HepG2 (cell line): ENCODE data around the gene CAMKK1. TPM values are rescaled to one million over a fixed set of nuclear protein-coding genes. Genes with fewer than 3 reads are reported as not detected.

Experiments used
- ATF7 ChIP-seq, 2 experiments: fragments of 450-650 bp in 1 of 2; sonication (generic) in 1 of 2; formaldehyde crosslinking in 1 of 2; IDR thresholded peaks; 2 replicates each; pipeline versions ENCODE4 v1.4.0 to v1.6.1; 2016 to 2020; ENCODE audit warnings: antibody characterized with exemption in 1 of 2, mild to moderate bottlenecking in 1 of 2, missing genetic modification reagents in 1 of 2
- ATRX ChIP-seq: sonication (generic); formaldehyde crosslinking; IDR thresholded peaks from 2 replicates; pipeline ENCODE4 v1.4.0; 2020; ENCODE audit warnings: missing genetic modification reagents, borderline replicate concordance
- CBX2 ChIP-seq, 2 experiments: fragments of 200-600 bp in 1 of 2; sonication (generic); formaldehyde crosslinking in 1 of 2; IDR thresholded peaks; 2 replicates each; pipeline versions ENCODE4 v1.7.0 to v1.8.1; 2018 to 2022; ENCODE audit warnings: low read depth in 2 of 2, low read length in 1 of 2, mild to moderate bottlenecking in 1 of 2, missing genetic modification reagents in 1 of 2
- EEA1 ChIP-seq: sonication (generic); formaldehyde crosslinking; IDR thresholded peaks from 2 replicates; pipeline ENCODE4 v1.5.1; 2020; ENCODE audit warnings: mild to moderate bottlenecking, missing genetic modification reagents, borderline replicate concordance
- HDAC2 ChIP-seq: sonication (generic); formaldehyde crosslinking; IDR thresholded peaks from 2 replicates; pipeline ENCODE4 v1.4.0; 2020; ENCODE audit warnings: missing genetic modification reagents
- HOXA3 ChIP-seq: sonication (generic); formaldehyde crosslinking; IDR thresholded peaks from 2 replicates; pipeline ENCODE4 v1.5.0; 2020; ENCODE audit warnings: missing genetic modification reagents
- MAZ ChIP-seq, 2 experiments: sonication (generic) in 1 of 2; formaldehyde crosslinking in 1 of 2; IDR thresholded peaks; 2 replicates each; pipeline versions ENCODE4 v1.5.0 to v1.6.1; 2012 to 2020; ENCODE audit warnings: low read depth in 2 of 2, mild to moderate bottlenecking in 2 of 2, borderline replicate concordance in 1 of 2, improper control_type of control experiment in 1 of 2, low read length in 1 of 2, missing genetic modification reagents in 1 of 2, moderate library complexity in 1 of 2
- NFYB ChIP-seq: sonication (generic); formaldehyde crosslinking; IDR thresholded peaks from 2 replicates; pipeline ENCODE4 v1.4.0; 2020; ENCODE audit warnings: missing genetic modification reagents
- POLR2G ChIP-seq: fragments of 200-400 bp; formaldehyde crosslinking; IDR thresholded peaks from 2 replicates; pipeline ENCODE4 v1.6.1; 2018; ENCODE audit warnings: mild to moderate bottlenecking, low read depth, low read length, moderate library complexity
- RXRB ChIP-seq: IDR thresholded peaks from 2 replicates; pipeline ENCODE4 v1.6.1; 2016; ENCODE audit warnings: borderline replicate concordance, missing genetic modification reagents, missing compliant biosample characterization
- SAP130 ChIP-seq: IDR thresholded peaks from 2 replicates; pipeline ENCODE4 v1.6.1; 2016; ENCODE audit warnings: low read depth
- SOX5 ChIP-seq: IDR thresholded peaks from 2 replicates; pipeline ENCODE4 v1.6.1; 2016; ENCODE audit warnings: borderline replicate concordance
- SRF ChIP-seq: IDR thresholded peaks from 2 replicates; pipeline ENCODE4 v1.6.1; 2011; ENCODE audit warnings: mild to moderate bottlenecking, low read depth, low read length, moderate library complexity
- THAP11 ChIP-seq: IDR thresholded peaks from 2 replicates; pipeline ENCODE4 v1.6.1; 2016; ENCODE audit warnings: missing biosample characterization, missing genetic modification reagents
- THYN1 ChIP-seq: sonication (generic); formaldehyde crosslinking; IDR thresholded peaks from 2 replicates; pipeline ENCODE4 v1.8.1; 2023; ENCODE audit warnings: low read depth, mild to moderate bottlenecking, moderate library complexity, missing genetic modification reagents, borderline replicate concordance
- ZFY ChIP-seq: sonication (generic); formaldehyde crosslinking; IDR thresholded peaks from 2 replicates; pipeline ENCODE4 v1.4.0; 2020; ENCODE audit warnings: missing genetic modification reagents
- ZIK1 ChIP-seq: sonication (generic); formaldehyde crosslinking; IDR thresholded peaks from 2 replicates; pipeline ENCODE4 v1.5.0; 2020; ENCODE audit warnings: mild to moderate bottlenecking, low read depth, missing genetic modification reagents, borderline replicate concordance
- ZNF292 ChIP-seq: sonication (generic); formaldehyde crosslinking; IDR thresholded peaks from 2 replicates; pipeline ENCODE4 v1.8.1; 2022; ENCODE audit warnings: mild to moderate bottlenecking, low read depth, missing genetic modification reagents, borderline replicate concordance
- ZNF446 ChIP-seq: sonication (generic); formaldehyde crosslinking; IDR thresholded peaks from 2 replicates; pipeline ENCODE4 v1.5.0; 2020; ENCODE audit warnings: mild to moderate bottlenecking, missing genetic modification reagents
- ZNF547 ChIP-seq: sonication (generic); formaldehyde crosslinking; IDR thresholded peaks from 2 replicates; pipeline ENCODE4 v1.5.1; 2020; ENCODE audit warnings: mild to moderate bottlenecking, missing genetic modification reagents
- ZNF704 ChIP-seq: sonication (generic); formaldehyde crosslinking; IDR thresholded peaks from 2 replicates; pipeline ENCODE4 v1.8.1; 2023; ENCODE audit warnings: mild to moderate bottlenecking, inconsistent platforms, moderate library complexity, missing genetic modification reagents, borderline replicate concordance
- polyA plus RNA-seq, 8 experiments: library from polyadenylated mRNA; depleted of rRNA in 3 of 8; stranded (reverse) in 7 of 8; unstranded in 1 of 8; fragments of >200 nt; fragmentation: Illumina TruSeq in 4 of 8; extraction: Trizol in 4 of 8; gene quantifications; 2 replicates each; pipeline versions ENCODE4 v1.2.1 to v1.2.3, GENCODE V29; 2011 to 2016; ENCODE audit warnings: low read depth in 4 of 8, missing spikeins in 1 of 8, mixed read lengths in 1 of 8; ENCODE audit not compliant: insufficient read depth in 1 of 8
- total RNA-seq, 5 experiments: library from RNA; depleted of rRNA; stranded (reverse); fragments of >200 nt; fragmentation: Illumina TruSeq; extraction: Trizol; gene quantifications; 2 replicates each; pipeline ENCODE4 v1.2.3, GENCODE V29; 2016; ENCODE audit warnings: low read depth in 1 of 5
- TF ChIP-seq, protein P1 (sequence below): sonication (generic); formaldehyde crosslinking; IDR thresholded peaks from 2 replicates; pipeline ENCODE4 v1.5.0; 2020; ENCODE audit warnings: mild to moderate bottlenecking, missing genetic modification reagents, moderate library complexity
- TF ChIP-seq, protein P2 (sequence below): sonication (generic); formaldehyde crosslinking; IDR thresholded peaks from 2 replicates; pipeline ENCODE4 v1.4.0; 2020; ENCODE audit warnings: mild to moderate bottlenecking, low read depth, missing genetic modification reagents

CAMKK1 gene
- total and polyA plus RNA-seq, 2 of the 13 experiments (the other 11 are each of a cell fraction or from before 2014, with no cell fraction given): 1.5 to 1.6 TPM

- no peak for TF ChIP-seq CBX2 (IDR thresholded peaks at IDR 0.05; ENCODE audit: low read depth, low read length)
- TF ChIP-seq CBX2 (CRISPR knock-in tag; IDR thresholded peaks at IDR 0.05; ENCODE audit: low read depth): no peak
- 0 out of 2 replicates have a peak, but pooled peaks have one; percentile 47 for TF ChIP-seq HOXA3
- peak; percentile 72 for TF ChIP-seq SAP130
- TF ChIP-seq ATF7 (IDR thresholded peaks at IDR 0.05): no peak
- TF ChIP-seq ATF7 (CRISPR knock-in tag; IDR thresholded peaks at IDR 0.05): 0 out of 2 replicates have a peak, but pooled peaks have one; percentile 22
- no peak for TF ChIP-seq ATRX (CRISPR knock-in tag)
- TF ChIP-seq THAP11: 0 out of 2 replicates have a peak, but pooled peaks have one; percentile 46
- peak; percentile 94 for TF ChIP-seq ZFY (CRISPR knock-in tag)
- TF ChIP-seq NFYB (CRISPR knock-in tag): peak; percentile 71
- peak; percentile 71; the same call in 1 of the 2 replicates for TF ChIP-seq ZNF547
- peak; percentile 67; the same call in 1 of the 2 replicates for TF ChIP-seq MAZ (IDR thresholded peaks at IDR 0.05; ENCODE audit: borderline replicate concordance, low read depth, low read length)
- peak; percentile 88 for TF ChIP-seq MAZ (CRISPR knock-in tag; IDR thresholded peaks at IDR 0.05; ENCODE audit: low read depth)
- TF ChIP-seq, protein P1, sequence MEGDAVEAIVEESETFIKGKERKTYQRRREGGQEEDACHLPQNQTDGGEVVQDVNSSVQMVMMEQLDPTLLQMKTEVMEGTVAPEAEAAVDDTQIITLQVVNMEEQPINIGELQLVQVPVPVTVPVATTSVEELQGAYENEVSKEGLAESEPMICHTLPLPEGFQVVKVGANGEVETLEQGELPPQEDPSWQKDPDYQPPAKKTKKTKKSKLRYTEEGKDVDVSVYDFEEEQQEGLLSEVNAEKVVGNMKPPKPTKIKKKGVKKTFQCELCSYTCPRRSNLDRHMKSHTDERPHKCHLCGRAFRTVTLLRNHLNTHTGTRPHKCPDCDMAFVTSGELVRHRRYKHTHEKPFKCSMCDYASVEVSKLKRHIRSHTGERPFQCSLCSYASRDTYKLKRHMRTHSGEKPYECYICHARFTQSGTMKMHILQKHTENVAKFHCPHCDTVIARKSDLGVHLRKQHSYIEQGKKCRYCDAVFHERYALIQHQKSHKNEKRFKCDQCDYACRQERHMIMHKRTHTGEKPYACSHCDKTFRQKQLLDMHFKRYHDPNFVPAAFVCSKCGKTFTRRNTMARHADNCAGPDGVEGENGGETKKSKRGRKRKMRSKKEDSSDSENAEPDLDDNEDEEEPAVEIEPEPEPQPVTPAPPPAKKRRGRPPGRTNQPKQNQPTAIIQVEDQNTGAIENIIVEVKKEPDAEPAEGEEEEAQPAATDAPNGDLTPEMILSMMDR (CRISPR knock-in tag): 0 out of 2 replicates have a peak, but pooled peaks have one; percentile 18
- TF ChIP-seq SRF: 0 out of 2 replicates have a peak, but pooled peaks have one; percentile 18
- 0 out of 2 replicates have a peak, but pooled peaks have one; percentile 61 for TF ChIP-seq THYN1 (CRISPR knock-in tag)
- peak; percentile 26; the same call in 1 of the 2 replicates for TF ChIP-seq SOX5 (CRISPR knock-in tag)
- peak; percentile 41; the same call in 1 of the 2 replicates for TF ChIP-seq RXRB
- peak; percentile 60; the same call in 1 of the 2 replicates for TF ChIP-seq ZNF446 (CRISPR knock-in tag)
- no peak; the same call in 1 of the 2 replicates for TF ChIP-seq HDAC2
- TF ChIP-seq ZIK1 (CRISPR knock-in tag): 0 out of 2 replicates have a peak, but pooled peaks have one; percentile 48
- peak; percentile 37; the same call in 1 of the 2 replicates for TF ChIP-seq POLR2G
- 0 out of 2 replicates have a peak, but pooled peaks have one; percentile 14 for TF ChIP-seq ZNF704 (CRISPR knock-in tag)
- 0 out of 2 replicates have a peak, but pooled peaks have one; percentile 32 for TF ChIP-seq ZNF292 (CRISPR knock-in tag)
- 0 out of 2 replicates have a peak, but pooled peaks have one; percentile 16 for TF ChIP-seq EEA1 (CRISPR knock-in tag)
- TF ChIP-seq, protein P2, sequence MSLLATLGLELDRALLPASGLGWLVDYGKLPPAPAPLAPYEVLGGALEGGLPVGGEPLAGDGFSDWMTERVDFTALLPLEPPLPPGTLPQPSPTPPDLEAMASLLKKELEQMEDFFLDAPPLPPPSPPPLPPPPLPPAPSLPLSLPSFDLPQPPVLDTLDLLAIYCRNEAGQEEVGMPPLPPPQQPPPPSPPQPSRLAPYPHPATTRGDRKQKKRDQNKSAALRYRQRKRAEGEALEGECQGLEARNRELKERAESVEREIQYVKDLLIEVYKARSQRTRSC: no peak
These were observed at the start of gene CAMKK1 (continued) for GRCh38 chr17:3893003-3893719.
